ENCODE data around the gene UTP20.

- no peak for TF ChIP-seq CTCF (IDR thresholded peaks at IDR 0.05 in 8 of 11, conservative IDR thresholded peaks at IDR 0.05 in 3 of 11)
- no peak for TF ChIP-seq POLR2A (IDR thresholded peaks at IDR 0.05)
These were observed 18.5 kb downstream of the UTP20 start for GRCh38 chr12:101298426-101298825.
